Osteoblast (primary cell): ENCODE measurements around the gene PLXNA2. TPM values are rescaled to one million over a fixed set of nuclear protein-coding genes. Genes with fewer than 3 reads are reported as not detected.

Experiments used
- DNase-seq: peaks from one replicate; pipeline ENCODE4 v3.0.0; 2011; ENCODE audit warnings: low spot score, mixed read lengths; ENCODE audit not compliant: insufficient read length; ENCODE audit errors: missing footprints
- H2AFZ ChIP-seq: 2 replicates; pipeline ENCODE4 v1.6.0; 2011; ENCODE audit warnings: mild to moderate bottlenecking, low read length
- H3K27ac ChIP-seq: 2 replicates; pipeline ENCODE4 v1.5.1; 2011; ENCODE audit warnings: mild to moderate bottlenecking, low read depth, low read length, moderate library complexity
- H3K27me3 ChIP-seq: 2 replicates; pipeline ENCODE4 v1.6.0; 2012; ENCODE audit warnings: mild to moderate bottlenecking, control low read depth, inconsistent platforms, low read length, moderate library complexity; ENCODE audit not compliant: insufficient read depth
- H3K36me3 ChIP-seq: 2 replicates; pipeline ENCODE4 v1.5.1; 2011; ENCODE audit warnings: mild to moderate bottlenecking, low read length, control low read depth, moderate library complexity; ENCODE audit not compliant: insufficient read depth
- H3K4me1 ChIP-seq: 2 replicates; pipeline ENCODE4 v1.5.1; 2011; ENCODE audit warnings: mild to moderate bottlenecking, low read length, control low read depth, moderate library complexity; ENCODE audit not compliant: insufficient read depth
- H3K4me2 ChIP-seq: 2 replicates; pipeline ENCODE4 v1.6.0; 2011; ENCODE audit warnings: mild to moderate bottlenecking, low read length; ENCODE audit not compliant: insufficient read depth
- H3K4me3 ChIP-seq: fragments of 200-600 bp; sonication (generic); 3 replicates; pipeline ENCODE4 v1.5.1; 2012; ENCODE audit warnings: mild to moderate bottlenecking, low read length, inconsistent platforms; ENCODE audit not compliant: insufficient read depth
- H3K79me2 ChIP-seq: 2 replicates; pipeline ENCODE4 v1.6.0; 2012; ENCODE audit warnings: mild to moderate bottlenecking, low read length, control low read depth, inconsistent platforms; ENCODE audit not compliant: insufficient read depth
- H3K9me3 ChIP-seq: 2 replicates; pipeline ENCODE4 v1.5.1; 2011; ENCODE audit warnings: low read depth, low read length, control low read depth
- H4K20me1 ChIP-seq: 2 replicates; pipeline ENCODE4 v1.6.0; 2012; ENCODE audit warnings: mild to moderate bottlenecking, low read length, control low read depth; ENCODE audit not compliant: insufficient read depth
- CTCF ChIP-seq: IDR thresholded peaks from 2 replicates; pipeline ENCODE4 v1.5.1; 2011; ENCODE audit warnings: mild to moderate bottlenecking, low read depth, low read length, moderate library complexity; ENCODE audit errors: extremely low read depth
- total RNA-seq: library from RNA; depleted of rRNA; stranded (reverse); fragments of >200 nt; gene quantifications from 2 replicates; pipeline ENCODE4 v1.2.3, GENCODE V29; 2012

The PLXNA2 gene
- total RNA-seq, 1 donor = 3.3 TPM

DNA sequence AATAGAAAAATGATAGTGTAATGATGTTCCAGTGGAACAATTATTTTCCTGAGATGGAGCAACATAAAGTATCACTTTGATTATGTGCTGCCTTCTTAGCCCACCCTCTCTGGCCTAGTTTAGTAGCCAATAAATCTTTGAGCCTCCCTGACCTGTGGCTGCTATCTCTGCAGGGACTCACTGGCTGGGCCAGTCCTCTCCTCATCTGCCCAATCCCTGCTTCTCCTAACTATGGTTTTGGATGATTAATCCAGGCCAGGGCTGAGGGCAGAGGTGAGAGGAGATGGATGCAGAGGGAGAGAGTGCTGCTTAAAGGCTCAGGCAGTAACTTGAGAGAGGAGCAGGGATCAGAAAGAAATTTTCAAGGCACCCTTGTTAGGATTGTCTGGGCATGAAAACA, 244.2 kb downstream of the PLXNA2 start:
- no peak overlapping the region for H3K27ac ChIP-seq
- H2AFZ ChIP-seq = no peak overlapping the region
- H3K79me2 ChIP-seq = no peaks in the 10 kb centered on the region
- peaks cover 15% of the 10 kb centered on the region for H3K27me3 ChIP-seq
- no peaks in the 10 kb centered on the region for H4K20me1 ChIP-seq
- peaks cover 4% of the 10 kb centered on the region for H3K4me1 ChIP-seq
- H3K36me3 ChIP-seq = no peaks in the 10 kb centered on the region
- no peaks in the 10 kb centered on the region for H3K9me3 ChIP-seq
- no peak for DNase-seq
- H3K4me3 ChIP-seq = no peak overlapping the region
- H3K4me2 ChIP-seq = no peak overlapping the region
- TF ChIP-seq CTCF = no peak

DNA sequence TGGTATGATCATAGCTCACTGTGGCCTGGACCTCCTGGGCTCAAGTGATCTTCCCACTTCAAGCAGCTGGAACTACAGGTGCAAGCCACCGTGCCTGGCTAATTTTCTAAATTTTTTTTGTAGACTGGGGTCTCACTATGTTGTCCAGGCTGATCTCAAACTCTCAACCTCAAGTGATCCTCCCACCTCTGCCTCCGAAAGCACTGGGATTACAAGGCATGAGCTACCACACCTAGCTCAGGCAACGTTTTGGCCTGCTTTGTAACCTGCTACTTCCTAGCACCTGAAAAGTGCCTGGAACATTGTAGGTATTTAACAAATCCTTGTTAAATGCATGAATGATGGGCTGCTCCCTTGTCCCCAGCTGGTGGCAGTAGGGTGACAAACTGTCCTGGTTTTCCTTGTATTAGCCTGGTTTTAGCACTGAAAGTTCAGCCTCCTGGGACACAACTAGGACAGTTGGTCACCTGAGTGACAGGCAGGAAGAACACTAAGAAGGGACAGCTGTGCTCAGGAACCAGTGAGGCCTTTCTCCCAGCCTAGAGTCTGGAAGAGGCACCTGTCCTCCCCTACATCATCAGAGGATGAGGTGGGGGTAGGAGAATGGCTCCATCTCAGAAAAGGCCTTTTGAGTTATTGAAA, 244.8 kb downstream of the PLXNA2 start:
- Histone ChIP-seq H3K79me2 (no peaks in the 10 kb centered on the region), H2AFZ (no peak overlapping the region), H3K36me3 (no peaks in the 10 kb centered on the region), H3K4me2 (no peak overlapping the region), H3K27me3 (peaks cover 15% of the 10 kb centered on the region), H3K4me3 (no peak overlapping the region), H4K20me1 (no peaks in the 10 kb centered on the region), H3K4me1 (no peaks in the 10 kb centered on the region), H3K9me3 (no peaks in the 10 kb centered on the region), H3K27ac (no peak overlapping the region)
- no peak for DNase-seq
- TF ChIP-seq CTCF = no peak

- DNase-seq = no peak
- Histone ChIP-seq H3K27me3 (peaks cover 15% of the 10 kb centered on the region), H3K36me3 (no peaks in the 10 kb centered on the region), H3K4me2 (no peak overlapping the region), H4K20me1 (no peaks in the 10 kb centered on the region), H3K9me3 (no peaks in the 10 kb centered on the region), H2AFZ (no peak overlapping the region), H3K4me1 (no peaks in the 10 kb centered on the region), H3K79me2 (no peaks in the 10 kb centered on the region), H3K4me3 (no peak overlapping the region), H3K27ac (no peak overlapping the region)
- TF ChIP-seq CTCF = no peak
Observed at GRCh38 chr1:207998691-207999090, 245.5 kb downstream of the PLXNA2 start.

DNA sequence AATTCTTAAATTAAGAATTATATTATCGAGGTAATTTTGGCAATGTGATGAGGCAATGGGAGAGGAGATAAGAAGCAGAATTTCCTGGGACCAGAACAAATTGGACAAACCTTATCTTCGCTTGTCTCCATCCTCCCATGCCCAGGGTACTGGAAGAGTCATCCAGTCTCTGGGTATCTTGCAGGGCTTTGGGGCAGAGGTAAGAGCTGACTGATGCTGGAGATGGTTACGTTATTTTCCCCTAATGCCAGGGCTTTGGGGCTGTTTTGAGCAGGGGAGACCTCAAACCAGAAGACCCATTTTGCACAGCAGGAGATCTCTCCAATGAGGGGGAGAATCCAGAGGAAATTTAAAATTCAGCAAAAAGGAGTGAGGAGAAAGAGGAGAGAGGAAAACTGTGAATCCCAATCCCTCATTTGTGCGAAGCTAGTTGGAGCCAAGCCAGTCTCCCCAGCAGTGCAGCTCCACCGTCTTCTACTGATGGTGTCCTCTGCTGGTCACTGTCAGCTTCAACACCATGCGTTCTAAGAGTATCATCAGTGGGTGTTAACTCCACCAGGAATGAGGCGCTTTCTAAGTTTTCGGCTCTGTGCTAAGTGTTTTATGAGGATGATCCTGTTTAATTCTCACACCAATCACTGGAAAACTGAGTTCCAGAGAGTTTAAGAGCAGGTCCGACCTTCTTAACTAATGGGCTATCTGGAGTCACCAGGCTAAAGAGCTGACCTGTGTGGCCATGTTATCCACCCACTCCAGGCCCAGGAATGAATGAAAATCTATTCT, 246.5 kb downstream of the PLXNA2 start:
- H2AFZ ChIP-seq = no peak overlapping the region
- H3K27ac ChIP-seq = no peak overlapping the region
- no peak overlapping the region for H3K4me3 ChIP-seq
- no peaks in the 10 kb centered on the region for H3K79me2 ChIP-seq
- no peak overlapping the region for H3K4me2 ChIP-seq
- peaks cover 15% of the 10 kb centered on the region for H3K27me3 ChIP-seq
- no peaks in the 10 kb centered on the region for H3K36me3 ChIP-seq
- no peaks in the 10 kb centered on the region for H3K9me3 ChIP-seq
- DNase-seq = peak; percentile 71
- no peaks in the 10 kb centered on the region for H3K4me1 ChIP-seq
- H4K20me1 ChIP-seq = no peaks in the 10 kb centered on the region
- peak; percentile 92 for TF ChIP-seq CTCF
